ENCODE measurements around the gene TEX261.
A peak's percentile ranks its signal among the peaks of the same experiment; 100 is the strongest.
"Not testable (repeated sequence)": the region's sequence is repeated elsewhere in the genome, so short reads cannot be mapped to it uniquely, and the experiment has no call there.

Gene TEX261

GRCh38 chr2:70994699-70995425 is at the start of gene TEX261:
Gene TEX261 (minus strand): TSS chr2:70994873. CDS start chr2:70994757, 116 bp downstream.
- Histone ChIP-seq H3K4me1 (ENCODE audit: control insufficient read depth in 1 of 2, insufficient read depth in 2 of 2, low read length in 2 of 2) (peaks cover 23 to 30% of the 10 kb centered on the region in 2 donors), H3K27me3 (ENCODE audit: control insufficient read depth in 1 of 2, insufficient read depth in 2 of 2, low read length in 2 of 2) (no peaks in the 10 kb centered on the region), H3K4me3 (ENCODE audit: low read depth in 1 of 2, low read length in 2 of 2) (peak within 1 kb of the TSS; percentile 96 to 99), H3K9me3 (ENCODE audit: control insufficient read depth in 1 of 2, low read length in 2 of 2) (no peaks in the 10 kb centered on the region), H3K36me3 (ENCODE audit: control insufficient read depth in 1 of 2, insufficient read depth in 2 of 2, low read length in 2 of 2) (peaks cover 15 to 21% of the 10 kb centered on the region in 2 donors), H3K27ac (ENCODE audit: low read depth, low read length) (peak within 1 kb of the TSS; percentile 40), H3K9ac (ENCODE audit: low read depth in 1 of 2, low read length in 2 of 2) (peak within 1 kb of the TSS; percentile 88 to 93)

GRCh38 chr2:71043531-71044407 is 49.1 kb upstream of the TEX261 start:
- no peak overlapping the region for H3K4me3 ChIP-seq (ENCODE audit: low read depth in 1 of 2, low read length in 2 of 2)
- H3K27ac ChIP-seq (ENCODE audit: low read depth, low read length) = no peak overlapping the region
- H3K9ac ChIP-seq (ENCODE audit: low read depth in 1 of 2, low read length in 2 of 2) = no peak overlapping the region
- no peaks in the 10 kb centered on the region for H3K36me3 ChIP-seq (ENCODE audit: control insufficient read depth in 1 of 2, insufficient read depth in 2 of 2, low read length in 2 of 2)
- no peaks in the 10 kb centered on the region for H3K4me1 ChIP-seq (ENCODE audit: control insufficient read depth in 1 of 2, insufficient read depth in 2 of 2, low read length in 2 of 2)
- H3K9me3 ChIP-seq (ENCODE audit: control insufficient read depth in 1 of 2, low read length in 2 of 2) = no peaks in the 10 kb centered on the region
- H3K27me3 ChIP-seq (ENCODE audit: control insufficient read depth in 1 of 2, insufficient read depth in 2 of 2, low read length in 2 of 2) = no peaks in the 10 kb centered on the region

- Histone ChIP-seq H3K9ac (ENCODE audit: low read depth in 1 of 2, low read length in 2 of 2) (no peak overlapping the region), H3K4me1 (ENCODE audit: control insufficient read depth in 1 of 2, insufficient read depth in 2 of 2, low read length in 2 of 2) (no peaks in the 10 kb centered on the region), H3K27ac (ENCODE audit: low read depth, low read length) (no peak overlapping the region), H3K27me3 (ENCODE audit: control insufficient read depth in 1 of 2, insufficient read depth in 2 of 2, low read length in 2 of 2) (no peaks in the 10 kb centered on the region), H3K36me3 (ENCODE audit: control insufficient read depth in 1 of 2, insufficient read depth in 2 of 2, low read length in 2 of 2) (no peaks in the 10 kb centered on the region), H3K4me3 (ENCODE audit: low read depth in 1 of 2, low read length in 2 of 2) (no peak overlapping the region), H3K9me3 (ENCODE audit: control insufficient read depth in 1 of 2, low read length in 2 of 2) (no peaks in the 10 kb centered on the region)
Measured at GRCh38 chr2:71042287-71042686, 47.6 kb upstream of the TEX261 start.

GRCh38 chr2:71036296-71036695 is 41.6 kb upstream of the TEX261 start:
- not testable (repeated sequence) for H3K9me3 ChIP-seq (ENCODE audit: control insufficient read depth in 1 of 2, low read length in 2 of 2); H3K4me1 ChIP-seq (ENCODE audit: control insufficient read depth in 1 of 2, insufficient read depth in 2 of 2, low read length in 2 of 2); H3K36me3 ChIP-seq (ENCODE audit: control insufficient read depth in 1 of 2, insufficient read depth in 2 of 2, low read length in 2 of 2); H3K27me3 ChIP-seq (ENCODE audit: control insufficient read depth in 1 of 2, insufficient read depth in 2 of 2, low read length in 2 of 2); H3K9ac ChIP-seq (ENCODE audit: low read depth in 1 of 2, low read length in 2 of 2); H3K4me3 ChIP-seq (ENCODE audit: low read depth in 1 of 2, low read length in 2 of 2); H3K27ac ChIP-seq (ENCODE audit: low read depth, low read length)

- not testable (repeated sequence) for H3K36me3 ChIP-seq (ENCODE audit: control insufficient read depth in 1 of 2, insufficient read depth in 2 of 2, low read length in 2 of 2); H3K27me3 ChIP-seq (ENCODE audit: control insufficient read depth in 1 of 2, insufficient read depth in 2 of 2, low read length in 2 of 2); H3K4me1 ChIP-seq (ENCODE audit: control insufficient read depth in 1 of 2, insufficient read depth in 2 of 2, low read length in 2 of 2); H3K4me3 ChIP-seq (ENCODE audit: low read depth in 1 of 2, low read length in 2 of 2); H3K27ac ChIP-seq (ENCODE audit: low read depth, low read length); H3K9ac ChIP-seq (ENCODE audit: low read depth in 1 of 2, low read length in 2 of 2); H3K9me3 ChIP-seq (ENCODE audit: control insufficient read depth in 1 of 2, low read length in 2 of 2)
Measured at GRCh38 chr2:71023553-71024243, 29.0 kb upstream of the TEX261 start.

- H3K27me3 ChIP-seq (ENCODE audit: control insufficient read depth in 1 of 2, insufficient read depth in 2 of 2, low read length in 2 of 2); H3K4me3 ChIP-seq (ENCODE audit: low read depth in 1 of 2, low read length in 2 of 2); H3K36me3 ChIP-seq (ENCODE audit: control insufficient read depth in 1 of 2, insufficient read depth in 2 of 2, low read length in 2 of 2); H3K9me3 ChIP-seq (ENCODE audit: control insufficient read depth in 1 of 2, low read length in 2 of 2); H3K27ac ChIP-seq (ENCODE audit: low read depth, low read length); H3K4me1 ChIP-seq (ENCODE audit: control insufficient read depth in 1 of 2, insufficient read depth in 2 of 2, low read length in 2 of 2); H3K9ac ChIP-seq (ENCODE audit: low read depth in 1 of 2, low read length in 2 of 2): not testable (repeated sequence)
Measured at GRCh38 chr2:71021394-71021793, 26.7 kb upstream of the TEX261 start.

- H3K36me3 ChIP-seq (ENCODE audit: control insufficient read depth in 1 of 2, insufficient read depth in 2 of 2, low read length in 2 of 2) = not testable (repeated sequence)
Measured at GRCh38 chr2:71019989-71020388, 25.3 kb upstream of the TEX261 start.

GRCh38 chr2:71018625-71019024 is 24.0 kb upstream of the TEX261 start:
- Histone ChIP-seq H3K36me3 (ENCODE audit: control insufficient read depth in 1 of 2, insufficient read depth in 2 of 2, low read length in 2 of 2) (no peaks in the 10 kb centered on the region), H3K4me1 (ENCODE audit: control insufficient read depth in 1 of 2, insufficient read depth in 2 of 2, low read length in 2 of 2) (no peaks in the 10 kb centered on the region), H3K27me3 (ENCODE audit: control insufficient read depth in 1 of 2, insufficient read depth in 2 of 2, low read length in 2 of 2) (no peaks in the 10 kb centered on the region), H3K9me3 (ENCODE audit: control insufficient read depth in 1 of 2, low read length in 2 of 2) (no peaks in the 10 kb centered on the region), H3K27ac (ENCODE audit: low read depth, low read length) (no peak overlapping the region), H3K4me3 (ENCODE audit: low read depth in 1 of 2, low read length in 2 of 2) (no peak overlapping the region), H3K9ac (ENCODE audit: low read depth in 1 of 2, low read length in 2 of 2) (no peak overlapping the region)

More at GRCh38 chr2:71019989-71020388, 25.3 kb upstream of the TEX261 start:
- H3K27me3 ChIP-seq (ENCODE audit: control insufficient read depth in 1 of 2, insufficient read depth in 2 of 2, low read length in 2 of 2); H3K9me3 ChIP-seq (ENCODE audit: control insufficient read depth in 1 of 2, low read length in 2 of 2); H3K9ac ChIP-seq (ENCODE audit: low read depth in 1 of 2, low read length in 2 of 2); H3K4me1 ChIP-seq (ENCODE audit: control insufficient read depth in 1 of 2, insufficient read depth in 2 of 2, low read length in 2 of 2); H3K27ac ChIP-seq (ENCODE audit: low read depth, low read length); H3K4me3 ChIP-seq (ENCODE audit: low read depth in 1 of 2, low read length in 2 of 2): not testable (repeated sequence)

GRCh38 chr2:71011786-71012185 is 17.1 kb upstream of the TEX261 start:
- not testable (repeated sequence) for H3K4me3 ChIP-seq (ENCODE audit: low read depth in 1 of 2, low read length in 2 of 2); H3K27ac ChIP-seq (ENCODE audit: low read depth, low read length); H3K9ac ChIP-seq (ENCODE audit: low read depth in 1 of 2, low read length in 2 of 2); H3K4me1 ChIP-seq (ENCODE audit: control insufficient read depth in 1 of 2, insufficient read depth in 2 of 2, low read length in 2 of 2); H3K9me3 ChIP-seq (ENCODE audit: control insufficient read depth in 1 of 2, low read length in 2 of 2); H3K27me3 ChIP-seq (ENCODE audit: control insufficient read depth in 1 of 2, insufficient read depth in 2 of 2, low read length in 2 of 2); H3K36me3 ChIP-seq (ENCODE audit: control insufficient read depth in 1 of 2, insufficient read depth in 2 of 2, low read length in 2 of 2)

GRCh38 chr2:71008342-71008741 is 13.7 kb upstream of the TEX261 start:
- Histone ChIP-seq H3K27ac (ENCODE audit: low read depth, low read length) (no peak overlapping the region), H3K36me3 (ENCODE audit: control insufficient read depth in 1 of 2, insufficient read depth in 2 of 2, low read length in 2 of 2) (no peaks in the 10 kb centered on the region), H3K9ac (ENCODE audit: low read depth in 1 of 2, low read length in 2 of 2) (no peak overlapping the region), H3K4me1 (ENCODE audit: control insufficient read depth in 1 of 2, insufficient read depth in 2 of 2, low read length in 2 of 2) (no peaks in the 10 kb centered on the region), H3K9me3 (ENCODE audit: control insufficient read depth in 1 of 2, low read length in 2 of 2) (no peaks in the 10 kb centered on the region), H3K4me3 (ENCODE audit: low read depth in 1 of 2, low read length in 2 of 2) (no peak overlapping the region), H3K27me3 (ENCODE audit: control insufficient read depth in 1 of 2, insufficient read depth in 2 of 2, low read length in 2 of 2) (no peaks in the 10 kb centered on the region)

All from duodenal mucosa (tissue), 2 donors.